NCI-H2107 treated with DMSO at 0.1 percent for 48 hours (cell line): ENCODE measurements around the gene NIPAL1.

Experiments
- DNase-seq: peaks from one replicate; lab custom pipeline; 2025; ENCODE audit not compliant: unreplicated experiment; lab: John Stamatoyannopoulos, UW

The NIPAL1 gene

GRCh38 chr4:48058617-48059530 lies 42.3 kb downstream of the NIPAL1 start:
- no peak for DNase-seq

GRCh38 chr4:48064349-48064748 lies 47.8 kb downstream of the NIPAL1 start:
- DNase-seq, result no peak

GRCh38 chr4:48065587-48066052 lies 49.0 kb downstream of the NIPAL1 start:
- DNase-seq, result no peak

GRCh38 chr4:48067536-48067935 lies 51.0 kb downstream of the NIPAL1 start:
- DNase-seq, result no peak

- no peak for DNase-seq
These were observed 51.6 kb downstream of the NIPAL1 start for GRCh38 chr4:48068182-48068581.

GRCh38 chr4:48069026-48069425 lies 52.5 kb downstream of the NIPAL1 start:
- no peak for DNase-seq

- no peak for DNase-seq
These were observed 54.6 kb downstream of the NIPAL1 start for GRCh38 chr4:48071191-48071590.

GRCh38 chr4:48073567-48074103 lies 57.1 kb downstream of the NIPAL1 start:
- no peak for DNase-seq

GRCh38 chr4:48074657-48075056 lies 58.1 kb downstream of the NIPAL1 start:
- DNase-seq, result no peak

GRCh38 chr4:48078425-48078824 lies 61.9 kb downstream of the NIPAL1 start:
- DNase-seq, result no peak

- DNase-seq, result no peak
These were observed 62.5 kb downstream of the NIPAL1 start for GRCh38 chr4:48078862-48079655.

- DNase-seq, result no peak
These were observed 63.4 kb downstream of the NIPAL1 start for GRCh38 chr4:48079972-48080391.

GRCh38 chr4:48081196-48081595 lies 64.6 kb downstream of the NIPAL1 start:
- DNase-seq, result no peak

GRCh38 chr4:48082956-48083355 lies 66.4 kb downstream of the NIPAL1 start:
- DNase-seq, result no peak

- DNase-seq, result no peak
These were observed 69.4 kb downstream of the NIPAL1 start for GRCh38 chr4:48085821-48086589.
